Mucosa of gallbladder (tissue), 1 donor: ENCODE data around the gene IFIT1. TPM values are rescaled to one million over a fixed set of nuclear protein-coding genes. Genes with fewer than 3 reads are reported as not detected.
"Not testable (repeated sequence)": the region's sequence is repeated elsewhere in the genome, so short reads cannot be mapped to it uniquely, and the experiment has no call there.

Experiments used
- DNase-seq: peaks from one replicate; pipeline ENCODE4 v3.0.0-alpha.2; 2020; ENCODE audit warnings: low spot score
- total RNA-seq: library from RNA; stranded (reverse); gene quantifications from one replicate; pipeline ENCODE4 v1.2.1, GENCODE V29; 2021
- donor health status: DM: no; HTN: no; CAD: no.

IFIT1 gene
- total RNA-seq, 1 donor from 2014 or later: 14.4 TPM

- peak; percentile 29 for DNase-seq
Observed at GRCh38 chr10:89440226-89441009, 48.0 kb downstream of the IFIT1 start.

- DNase-seq: no peak
Observed at GRCh38 chr10:89442289-89442688, 49.9 kb downstream of the IFIT1 start.

GRCh38 chr10:89444819-89445218 is 52.4 kb downstream of the IFIT1 start:
- DNase-seq: not testable (repeated sequence)

- DNase-seq: no peak
Observed at GRCh38 chr10:89450901-89451300, 58.5 kb downstream of the IFIT1 start.

- no peak for DNase-seq
Observed at GRCh38 chr10:89452193-89452592, 59.8 kb downstream of the IFIT1 start.

GRCh38 chr10:89454561-89455347 is 62.3 kb downstream of the IFIT1 start:
- no peak for DNase-seq

Other genes starting within 250 kb of the IFIT1 start
- gene CH25H, start 185.3 kb upstream of the IFIT1 start, total RNA-seq: 4.0 TPM
- gene LIPA, start 140.8 kb upstream of the IFIT1 start, total RNA-seq: 62.0 TPM
- 11.8 TPM for gene IFIT2, start 90.6 kb upstream of the IFIT1 start, total RNA-seq
- gene IFIT3, start 64.6 kb upstream of the IFIT1 start, total RNA-seq: 11.1 TPM
- gene IFIT1B, start 14.6 kb upstream of the IFIT1 start, total RNA-seq: not detected
- 14.7 TPM for gene IFIT5, start 21.9 kb downstream of the IFIT1 start, total RNA-seq
- 0.43 TPM for gene SLC16A12, start 143.0 kb downstream of the IFIT1 start, total RNA-seq